ENCODE results near the gene ZNF668. TPM values are rescaled to one million over a fixed set of nuclear protein-coding genes. Genes with fewer than 3 reads are reported as not detected.

ZNF668 gene
- total RNA-seq, 1 donor from 2014 or later = 3.7 TPM

DNA sequence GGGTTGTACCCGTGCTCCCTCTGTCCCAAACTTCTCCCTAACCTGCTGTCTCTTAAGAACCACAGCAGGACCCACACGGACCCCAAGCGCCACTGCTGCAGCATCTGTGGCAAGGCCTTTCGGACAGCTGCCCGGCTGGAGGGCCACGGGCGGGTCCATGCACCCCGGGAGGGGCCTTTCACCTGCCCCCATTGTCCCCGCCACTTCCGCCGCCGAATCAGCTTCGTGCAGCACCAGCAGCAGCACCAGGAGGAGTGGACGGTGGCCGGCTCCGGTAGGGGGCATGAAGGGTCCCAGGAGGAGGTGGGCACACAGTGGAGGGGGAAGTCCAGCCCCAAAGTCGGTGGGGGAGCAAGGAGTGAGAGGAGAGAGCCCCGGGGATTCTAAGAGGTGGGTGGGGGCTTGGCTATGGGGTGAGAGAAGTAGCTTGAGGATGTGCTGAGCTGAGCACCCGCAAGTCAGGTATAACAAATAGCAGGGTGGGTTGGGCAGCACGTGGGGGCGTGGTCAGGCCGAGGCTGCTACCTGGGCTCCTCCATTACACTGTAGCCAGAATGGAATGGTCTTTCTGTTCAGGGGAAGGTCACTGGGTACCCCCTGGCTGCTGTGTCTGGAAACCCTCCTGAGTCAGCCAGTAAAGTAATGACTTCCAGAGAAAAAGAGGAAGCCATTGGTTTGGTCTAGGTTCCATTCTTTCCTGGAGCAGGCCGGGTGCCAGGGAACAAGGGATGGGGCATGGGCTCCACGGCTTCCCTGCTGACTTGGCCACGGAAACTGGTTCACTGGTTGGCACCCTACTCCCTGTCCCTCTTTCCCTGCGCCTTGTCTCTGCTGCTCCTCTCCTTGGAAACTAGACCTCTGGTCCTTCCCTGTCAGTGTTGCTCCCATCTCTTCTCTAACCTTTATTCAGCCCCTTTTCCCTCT, 7.7 kb upstream of the ZNF668 start:
- Histone ChIP-seq H4K20me1 (ENCODE audit: low read depth) (peaks cover 68% of the 10 kb centered on the region), H3K9ac (no peak overlapping the region), H3K4me1 (no peaks in the 10 kb centered on the region), H3K9me3 (ENCODE audit: low read depth) (no peaks in the 10 kb centered on the region), H3K27ac (no peak overlapping the region), H3K4me2 (no peak overlapping the region), H3K79me2 (ENCODE audit: low read depth) (peaks cover 10% of the 10 kb centered on the region), H3K36me3 (no peaks in the 10 kb centered on the region), H3K4me3 (no peak overlapping the region), H3F3A (ENCODE audit: low read depth) (no peaks in the 10 kb centered on the region), H2AFZ (replicated peaks) (no peak overlapping the region), H3K27me3 (no peaks in the 10 kb centered on the region)
- Mint-ChIP-seq H3K4me1 (peaks cover 3% of the 10 kb centered on the region), H3K9me3 (no peaks in the 10 kb centered on the region), H3K27ac (no peak overlapping the region), H3K27me3 (ENCODE audit: insufficient read depth, low read depth) (peaks cover 12% of the 10 kb centered on the region), H3K4me3 (peak overlapping the region; percentile 26), H3K36me3 (peaks cover 24% of the 10 kb centered on the region)
- TF ChIP-seq EZH2 (IDR thresholded peaks at IDR 0.05) (no peak), EZH2phosphoT487 (IDR thresholded peaks at IDR 0.05) (no peak), CTCF (IDR thresholded peaks at IDR 0.05) (no peak)
- DNase-seq (ENCODE audit: low spot score) = no peak

DNA sequence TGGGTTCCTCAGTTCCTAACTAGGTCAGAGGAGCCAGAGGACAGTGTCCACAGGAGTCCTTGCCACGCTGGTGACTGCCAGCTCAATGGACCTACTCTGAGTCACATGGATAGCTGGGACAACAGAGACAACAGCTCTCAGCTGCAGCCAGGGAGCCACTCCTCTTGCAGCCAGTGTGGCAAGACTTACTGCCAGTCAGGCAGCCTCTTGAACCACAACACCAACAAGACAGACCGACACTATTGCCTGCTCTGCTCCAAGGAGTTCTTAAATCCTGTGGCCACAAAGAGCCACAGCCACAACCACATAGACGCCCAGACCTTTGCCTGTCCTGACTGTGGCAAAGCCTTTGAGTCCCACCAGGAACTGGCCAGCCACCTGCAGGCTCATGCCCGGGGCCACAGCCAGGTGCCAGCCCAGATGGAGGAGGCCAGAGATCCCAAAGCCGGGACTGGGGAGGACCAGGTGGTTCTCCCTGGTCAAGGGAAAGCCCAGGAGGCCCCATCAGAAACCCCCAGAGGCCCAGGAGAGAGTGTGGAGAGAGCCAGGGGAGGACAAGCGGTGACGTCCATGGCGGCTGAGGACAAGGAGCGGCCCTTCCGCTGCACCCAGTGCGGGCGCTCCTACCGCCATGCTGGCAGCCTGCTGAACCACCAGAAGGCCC, 6.8 kb upstream of the ZNF668 start:
- H3K9me3 ChIP-seq (ENCODE audit: low read depth) = no peaks in the 10 kb centered on the region
- H3K9ac ChIP-seq = no peak overlapping the region
- Mint-ChIP-seq H3K4me1 (peaks cover 3% of the 10 kb centered on the region), H3K9me3 (no peaks in the 10 kb centered on the region), H3K27me3 (ENCODE audit: insufficient read depth, low read depth) (peaks cover 10% of the 10 kb centered on the region), H3K36me3 (peaks cover 24% of the 10 kb centered on the region), H3K4me3 (peak overlapping the region; percentile 60), H3K27ac (no peak overlapping the region)
- H3K4me3 ChIP-seq = no peak overlapping the region
- no peak overlapping the region for H2AFZ ChIP-seq (replicated peaks)
- no peak overlapping the region for H3K4me2 ChIP-seq
- no peaks in the 10 kb centered on the region for H3K4me1 ChIP-seq
- no peak overlapping the region for H3K27ac ChIP-seq
- peaks cover 63% of the 10 kb centered on the region for H4K20me1 ChIP-seq (ENCODE audit: low read depth)
- no peaks in the 10 kb centered on the region for H3K27me3 ChIP-seq
- peaks cover 18% of the 10 kb centered on the region for H3K79me2 ChIP-seq (ENCODE audit: low read depth)
- TF ChIP-seq CTCF (IDR thresholded peaks at IDR 0.05) = no peak
- TF ChIP-seq EZH2phosphoT487 (IDR thresholded peaks at IDR 0.05) = no peak
- TF ChIP-seq EZH2 (IDR thresholded peaks at IDR 0.05) = no peak
- H3F3A ChIP-seq (ENCODE audit: low read depth) = no peaks in the 10 kb centered on the region
- H3K36me3 ChIP-seq = no peaks in the 10 kb centered on the region
- no peak for DNase-seq (ENCODE audit: low spot score)

- Histone ChIP-seq H3F3A (ENCODE audit: low read depth) (peaks cover 3% of the 10 kb centered on the region), H3K27me3 (no peaks in the 10 kb centered on the region), H3K4me3 (no peak overlapping the region), H4K20me1 (ENCODE audit: low read depth) (peaks cover 59% of the 10 kb centered on the region), H3K4me1 (peaks cover 5% of the 10 kb centered on the region), H3K79me2 (ENCODE audit: low read depth) (peaks cover 25% of the 10 kb centered on the region), H3K27ac (no peak overlapping the region), H3K9ac (no peak overlapping the region), H3K9me3 (ENCODE audit: low read depth) (no peaks in the 10 kb centered on the region), H3K36me3 (no peaks in the 10 kb centered on the region), H3K4me2 (no peak overlapping the region), H2AFZ (replicated peaks) (no peak overlapping the region)
- Mint-ChIP-seq H3K4me1 (peaks cover 3% of the 10 kb centered on the region), H3K4me3 (no peak overlapping the region), H3K27ac (no peak overlapping the region), H3K27me3 (ENCODE audit: insufficient read depth, low read depth) (peaks cover 10% of the 10 kb centered on the region), H3K9me3 (no peaks in the 10 kb centered on the region), H3K36me3 (peaks cover 24% of the 10 kb centered on the region)
- TF ChIP-seq EZH2phosphoT487 (IDR thresholded peaks at IDR 0.05) = no peak
- TF ChIP-seq CTCF (IDR thresholded peaks at IDR 0.05) = no peak
- no peak for TF ChIP-seq EZH2 (IDR thresholded peaks at IDR 0.05)
- DNase-seq (ENCODE audit: low spot score) = no peak
These were observed 6.1 kb upstream of the ZNF668 start for GRCh38 chr16:31080035-31080629.
